Measurements from ENCODE around the gene OLR1. TPM values are rescaled to one million over a fixed set of nuclear protein-coding genes. Genes with fewer than 3 reads are reported as not detected.

OLR1 gene
- total RNA-seq, 1 experiment from 2014 or later, result not detected

DNA sequence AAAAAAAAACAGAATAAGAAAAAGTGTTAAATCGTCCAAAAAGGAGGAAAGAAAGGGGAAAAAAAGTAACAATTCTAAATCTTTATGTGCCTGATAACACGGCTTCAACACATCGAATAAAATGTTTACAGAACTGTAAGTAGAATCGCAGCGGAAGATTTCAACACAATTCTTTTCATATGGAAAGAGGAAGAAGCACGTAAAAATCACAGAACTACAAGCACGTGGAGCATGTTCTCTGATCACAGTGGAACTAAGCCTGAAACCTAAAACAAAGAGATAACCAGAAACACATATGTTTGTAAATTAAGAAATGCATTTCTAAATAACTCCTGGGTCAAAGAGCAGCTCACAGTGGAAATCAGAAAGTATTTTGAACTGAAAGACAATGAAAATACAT, 50.7 kb downstream of the OLR1 start:
- Mint-ChIP-seq H3K4me3 (ENCODE audit: unreplicated experiment) (no peak overlapping the region), H3K27me3 (ENCODE audit: insufficient read depth, unreplicated experiment) (no peaks in the 10 kb centered on the region), H3K9me3 (ENCODE audit: unreplicated experiment) (no peaks in the 10 kb centered on the region), H3K4me1 (ENCODE audit: insufficient read depth, unreplicated experiment) (no peaks in the 10 kb centered on the region), H3K36me3 (ENCODE audit: insufficient read depth, unreplicated experiment) (no peaks in the 10 kb centered on the region), H3K27ac (ENCODE audit: low read depth, unreplicated experiment) (no peak overlapping the region)
- no TSS peak for BruUV-seq (replicated peaks)
- DNase-seq (ENCODE audit: unreplicated experiment), result no peak
- TF ChIP-seq, protein P1, sequence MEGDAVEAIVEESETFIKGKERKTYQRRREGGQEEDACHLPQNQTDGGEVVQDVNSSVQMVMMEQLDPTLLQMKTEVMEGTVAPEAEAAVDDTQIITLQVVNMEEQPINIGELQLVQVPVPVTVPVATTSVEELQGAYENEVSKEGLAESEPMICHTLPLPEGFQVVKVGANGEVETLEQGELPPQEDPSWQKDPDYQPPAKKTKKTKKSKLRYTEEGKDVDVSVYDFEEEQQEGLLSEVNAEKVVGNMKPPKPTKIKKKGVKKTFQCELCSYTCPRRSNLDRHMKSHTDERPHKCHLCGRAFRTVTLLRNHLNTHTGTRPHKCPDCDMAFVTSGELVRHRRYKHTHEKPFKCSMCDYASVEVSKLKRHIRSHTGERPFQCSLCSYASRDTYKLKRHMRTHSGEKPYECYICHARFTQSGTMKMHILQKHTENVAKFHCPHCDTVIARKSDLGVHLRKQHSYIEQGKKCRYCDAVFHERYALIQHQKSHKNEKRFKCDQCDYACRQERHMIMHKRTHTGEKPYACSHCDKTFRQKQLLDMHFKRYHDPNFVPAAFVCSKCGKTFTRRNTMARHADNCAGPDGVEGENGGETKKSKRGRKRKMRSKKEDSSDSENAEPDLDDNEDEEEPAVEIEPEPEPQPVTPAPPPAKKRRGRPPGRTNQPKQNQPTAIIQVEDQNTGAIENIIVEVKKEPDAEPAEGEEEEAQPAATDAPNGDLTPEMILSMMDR (IDR thresholded peaks at IDR 0.05; ENCODE audit: unreplicated experiment), result no peak
- intact Hi-C loops (cut with micrococcal nuclease), result no loop called here
- ChIA-PET CTCF (interaction anchor here (0.6 kb wide), 1 partner anchor 15 kb away, joined by 3 read pairs; no protein-coding TSS in a partner anchor), POLR2A (interaction anchor here (0.9 kb wide), 1 partner anchor 19 kb away, joined by 3 read pairs; no protein-coding TSS in a partner anchor)

DNA sequence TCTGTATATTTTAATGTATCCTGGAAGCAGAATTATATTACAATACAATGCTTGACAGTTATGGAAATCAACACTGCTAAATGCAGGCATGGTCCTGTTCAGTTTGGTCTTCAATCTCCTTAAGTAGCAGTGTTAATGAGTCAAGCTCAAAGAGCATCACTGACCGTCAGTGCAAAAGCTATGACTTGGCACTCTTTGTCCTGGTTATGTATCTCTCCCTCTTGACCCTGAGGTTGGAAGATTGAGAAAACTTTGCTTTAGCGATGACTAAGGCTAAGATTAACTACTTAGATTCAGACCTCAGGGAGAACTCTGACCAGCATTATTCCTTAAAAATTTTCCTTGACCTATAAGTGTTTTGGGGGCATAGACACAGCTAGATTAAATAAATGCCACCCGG, 52.9 kb downstream of the OLR1 start:
- Mint-ChIP-seq H3K27me3 (ENCODE audit: insufficient read depth, unreplicated experiment) (no peaks in the 10 kb centered on the region), H3K4me3 (ENCODE audit: unreplicated experiment) (no peak overlapping the region), H3K27ac (ENCODE audit: low read depth, unreplicated experiment) (no peak overlapping the region), H3K9me3 (ENCODE audit: unreplicated experiment) (no peaks in the 10 kb centered on the region), H3K36me3 (ENCODE audit: insufficient read depth, unreplicated experiment) (no peaks in the 10 kb centered on the region), H3K4me1 (ENCODE audit: insufficient read depth, unreplicated experiment) (no peaks in the 10 kb centered on the region)
- ChIA-PET POLR2A (interaction anchor here (0.5 to 0.6 kb wide), 2 partner anchors 83 to 350 kb away, joined by 3 to 4 read pairs; no protein-coding TSS in a partner anchor), CTCF (interaction anchor here (0.8 to 1.3 kb wide), 2 partner anchors 12 to 85 kb away, joined by 3 read pairs; no protein-coding TSS in a partner anchor)
- BruUV-seq (replicated peaks), result no TSS peak
- TF ChIP-seq, protein P1 (IDR thresholded peaks at IDR 0.05; ENCODE audit: unreplicated experiment), result no peak
- DNase-seq (ENCODE audit: unreplicated experiment), result peak; percentile 22
- intact Hi-C loops (cut with micrococcal nuclease), result no loop called here

DNA sequence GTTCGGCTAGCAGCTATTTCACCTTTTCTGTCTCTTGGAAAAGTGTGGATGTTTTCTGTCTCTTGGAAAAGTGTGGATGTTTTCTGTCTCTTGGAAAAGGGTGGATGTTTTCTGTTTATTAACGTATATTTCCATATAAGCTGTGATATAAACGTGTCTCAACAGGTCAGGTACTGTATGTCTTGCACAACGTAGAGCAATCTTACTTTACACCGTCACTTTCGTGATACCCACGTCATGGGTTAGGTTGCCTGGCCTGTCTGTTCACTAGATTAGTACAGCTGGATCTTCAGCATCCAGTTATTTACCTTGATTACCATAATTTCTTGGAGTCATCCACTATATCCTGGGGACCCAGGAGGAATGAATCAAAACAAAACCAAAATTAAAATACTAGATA, 56.0 kb downstream of the OLR1 start:
- BruUV-seq (replicated peaks), result no TSS peak
- POLR2A ChIA-PET, result interaction anchor here (0.7 kb wide), 1 partner anchor 15 kb away, joined by 3 read pairs; no protein-coding TSS in a partner anchor

DNA sequence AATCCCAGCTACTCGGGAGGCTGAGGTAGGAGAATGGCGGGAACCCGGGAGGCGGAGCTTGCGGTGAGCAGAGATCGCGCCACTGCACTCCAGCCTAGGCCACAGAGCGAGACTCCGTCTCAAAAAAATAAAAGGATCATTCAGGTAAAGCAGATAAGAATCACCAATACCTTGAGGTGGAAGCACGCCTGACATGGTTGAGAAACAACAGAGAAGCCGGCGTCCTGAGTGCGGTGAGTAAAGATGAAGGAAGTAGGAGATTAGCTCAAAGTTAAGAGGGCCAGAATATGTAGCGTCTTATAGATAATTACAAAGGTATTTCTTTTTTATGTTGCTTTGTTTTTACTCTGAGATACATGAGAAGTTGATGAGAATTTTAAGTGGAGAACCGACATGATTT, 56.6 kb downstream of the OLR1 start:
- no peaks in the 10 kb centered on the region for H3K36me3 Mint-ChIP-seq (ENCODE audit: insufficient read depth, unreplicated experiment)
- no peak overlapping the region for H3K27ac Mint-ChIP-seq (ENCODE audit: low read depth, unreplicated experiment)
- no peaks in the 10 kb centered on the region for H3K9me3 Mint-ChIP-seq (ENCODE audit: unreplicated experiment)
- H3K27me3 Mint-ChIP-seq (ENCODE audit: insufficient read depth, unreplicated experiment), result no peaks in the 10 kb centered on the region
- no TSS peak for BruUV-seq (replicated peaks)
- ChIA-PET CTCF (interaction anchor here (0.6 to 2.2 kb wide), 3 partner anchors 15 to 285 kb away, joined by 4 to 10 read pairs (median 4); no protein-coding TSS in a partner anchor), POLR2A (no interaction called here)
- no peak for DNase-seq (ENCODE audit: unreplicated experiment)
- TF ChIP-seq, protein P1 (IDR thresholded peaks at IDR 0.05; ENCODE audit: unreplicated experiment), result no peak
- no peaks in the 10 kb centered on the region for H3K4me1 Mint-ChIP-seq (ENCODE audit: insufficient read depth, unreplicated experiment)
- H3K4me3 Mint-ChIP-seq (ENCODE audit: unreplicated experiment), result no peak overlapping the region
- intact Hi-C loops (cut with micrococcal nuclease), result no loop called here

More for the DNA sequence above, 56.0 kb downstream of the OLR1 start:
- CTCF ChIA-PET, result interaction anchor here (2.2 kb wide), 1 partner anchor 24 kb away, joined by 10 read pairs; no protein-coding TSS in a partner anchor
- Mint-ChIP-seq H3K27ac (ENCODE audit: low read depth, unreplicated experiment) (no peak overlapping the region), H3K4me1 (ENCODE audit: insufficient read depth, unreplicated experiment) (no peaks in the 10 kb centered on the region), H3K36me3 (ENCODE audit: insufficient read depth, unreplicated experiment) (no peaks in the 10 kb centered on the region), H3K27me3 (ENCODE audit: insufficient read depth, unreplicated experiment) (no peaks in the 10 kb centered on the region), H3K9me3 (ENCODE audit: unreplicated experiment) (no peaks in the 10 kb centered on the region), H3K4me3 (ENCODE audit: unreplicated experiment) (no peak overlapping the region)
- TF ChIP-seq, protein P1 (IDR thresholded peaks at IDR 0.05; ENCODE audit: unreplicated experiment), result no peak
- no peak for DNase-seq (ENCODE audit: unreplicated experiment)
- intact Hi-C loops (cut with micrococcal nuclease), result no loop called here

Measured in MCF 10A (cell line).